ENCODE measurements around the gene CRIM1. TPM values are rescaled to one million over a fixed set of nuclear protein-coding genes. Genes with fewer than 3 reads are reported as not detected.

Gene CRIM1
- total RNA-seq, 1 experiment from 2014 or later = 24.1 TPM

DNA sequence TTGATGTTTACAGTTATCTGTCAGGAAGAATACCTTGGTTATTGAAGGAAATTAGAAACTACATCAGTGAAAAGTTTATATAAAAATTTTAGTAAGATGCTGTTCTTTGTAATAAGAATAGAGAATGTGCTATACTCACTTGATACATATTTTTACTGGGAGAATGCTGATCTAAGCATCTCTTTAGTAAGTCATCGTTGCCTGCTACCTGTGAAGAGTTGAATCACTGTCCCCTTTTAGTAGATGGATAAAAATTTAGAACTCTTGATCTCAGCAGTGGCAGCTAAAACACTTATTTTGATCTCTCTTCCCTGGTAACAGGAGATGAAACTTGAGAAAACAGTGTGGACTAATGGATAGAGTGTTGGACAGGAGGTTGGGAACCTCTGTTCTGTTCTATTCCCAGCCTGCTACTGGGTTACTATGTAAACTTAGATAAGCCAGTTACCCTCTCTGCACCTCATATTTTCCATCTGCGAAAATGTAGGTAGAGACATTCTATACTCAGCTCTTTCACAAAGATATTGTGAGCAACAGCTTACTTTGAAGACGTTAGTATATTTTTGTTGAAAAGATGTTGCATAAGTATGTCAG is 142.1 kb downstream of the CRIM1 start (continued):
- TF ChIP-seq ZBTB21 (CRISPR knock-in tag; IDR thresholded peaks at IDR 0.05; ENCODE audit: borderline replicate concordance) (no peak), MLX (CRISPR knock-in tag; IDR thresholded peaks at IDR 0.05) (no peak)

DNA sequence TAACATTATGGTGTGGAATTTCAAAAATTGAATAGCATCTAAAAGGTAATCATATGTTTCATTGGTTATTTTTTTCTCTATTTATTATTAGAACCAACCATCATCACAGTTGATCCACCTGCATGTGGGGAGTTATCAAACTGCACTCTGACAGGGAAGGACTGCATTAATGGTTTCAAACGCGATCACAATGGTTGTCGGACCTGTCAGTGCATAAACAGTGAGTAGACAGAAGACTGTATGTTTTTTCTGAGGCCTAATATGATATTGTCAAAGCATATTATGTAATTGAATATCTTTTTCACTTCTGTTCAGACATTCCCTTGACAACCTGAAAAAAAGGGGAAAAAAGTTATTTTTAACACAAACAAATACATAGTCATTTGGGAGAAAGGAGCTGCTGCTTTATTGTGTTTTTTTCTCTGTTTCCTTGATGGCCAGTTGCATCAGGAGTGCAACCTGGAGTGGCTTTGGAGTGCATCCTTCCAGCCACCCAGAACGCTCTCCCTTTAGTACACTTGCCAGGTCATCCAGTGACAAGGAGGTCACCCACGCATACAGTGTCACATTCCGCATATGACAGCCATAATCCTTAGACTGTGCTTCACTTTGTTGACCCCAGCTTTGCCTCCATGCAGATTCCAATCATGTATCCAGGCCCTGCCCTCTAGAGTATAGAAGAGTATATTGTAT is 143.7 kb downstream of the CRIM1 start:
- no peak overlapping the region for H3K4me3 Mint-ChIP-seq
- no peaks in the 10 kb centered on the region for H3K9me3 Mint-ChIP-seq
- CTCF ChIA-PET = no interaction called here

DNA sequence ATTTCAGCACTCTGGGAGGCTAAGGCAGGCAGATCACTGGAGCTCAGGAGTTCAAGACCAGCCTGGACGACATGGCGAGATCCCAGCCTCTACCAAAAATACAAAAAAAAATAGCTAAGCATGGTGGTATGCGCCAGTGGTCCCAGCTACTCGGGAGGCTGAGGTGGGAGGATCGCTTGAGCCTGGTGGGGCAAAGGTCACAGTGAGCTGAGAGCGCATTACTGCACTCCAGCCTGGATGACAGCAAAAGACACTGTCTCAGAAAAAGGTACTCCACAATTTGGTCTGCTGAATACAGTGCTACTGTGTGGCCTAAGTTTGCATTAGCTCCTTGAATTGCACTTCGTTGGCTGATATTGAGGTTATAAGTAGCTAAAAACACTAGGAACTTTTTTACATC is 144.5 kb downstream of the CRIM1 start:
- ATAC-seq (no peak), DNase-seq (ENCODE audit: low spot score) (no peak)
- no peaks in the 10 kb centered on the region for H3K9me3 Mint-ChIP-seq
- H3K4me1 Mint-ChIP-seq = no peaks in the 10 kb centered on the region
- peaks cover 22% of the 10 kb centered on the region for H3K36me3 Mint-ChIP-seq
- no peak overlapping the region for H3K4me3 Mint-ChIP-seq
- H3K27ac Mint-ChIP-seq = no peak overlapping the region
- ChIA-PET CTCF (interaction anchor here (1.1 kb wide), 1 partner anchor 148 kb away, joined by 6 read pairs; no protein-coding TSS in a partner anchor), POLR2A (interaction anchor here (0.6 kb wide), 1 partner anchor 109 kb away, joined by 3 read pairs; no protein-coding TSS in a partner anchor)
- H3K27me3 Mint-ChIP-seq (ENCODE audit: low read depth) = no peaks in the 10 kb centered on the region
- TF ChIP-seq, protein P1, sequence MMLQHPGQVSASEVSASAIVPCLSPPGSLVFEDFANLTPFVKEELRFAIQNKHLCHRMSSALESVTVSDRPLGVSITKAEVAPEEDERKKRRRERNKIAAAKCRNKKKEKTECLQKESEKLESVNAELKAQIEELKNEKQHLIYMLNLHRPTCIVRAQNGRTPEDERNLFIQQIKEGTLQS (CRISPR knock-in tag; conservative IDR thresholded peaks at IDR 0.05) = no peak
- no peak for TF ChIP-seq ZNF671 (CRISPR knock-in tag; IDR thresholded peaks at IDR 0.05)
- TF ChIP-seq, protein P2, sequence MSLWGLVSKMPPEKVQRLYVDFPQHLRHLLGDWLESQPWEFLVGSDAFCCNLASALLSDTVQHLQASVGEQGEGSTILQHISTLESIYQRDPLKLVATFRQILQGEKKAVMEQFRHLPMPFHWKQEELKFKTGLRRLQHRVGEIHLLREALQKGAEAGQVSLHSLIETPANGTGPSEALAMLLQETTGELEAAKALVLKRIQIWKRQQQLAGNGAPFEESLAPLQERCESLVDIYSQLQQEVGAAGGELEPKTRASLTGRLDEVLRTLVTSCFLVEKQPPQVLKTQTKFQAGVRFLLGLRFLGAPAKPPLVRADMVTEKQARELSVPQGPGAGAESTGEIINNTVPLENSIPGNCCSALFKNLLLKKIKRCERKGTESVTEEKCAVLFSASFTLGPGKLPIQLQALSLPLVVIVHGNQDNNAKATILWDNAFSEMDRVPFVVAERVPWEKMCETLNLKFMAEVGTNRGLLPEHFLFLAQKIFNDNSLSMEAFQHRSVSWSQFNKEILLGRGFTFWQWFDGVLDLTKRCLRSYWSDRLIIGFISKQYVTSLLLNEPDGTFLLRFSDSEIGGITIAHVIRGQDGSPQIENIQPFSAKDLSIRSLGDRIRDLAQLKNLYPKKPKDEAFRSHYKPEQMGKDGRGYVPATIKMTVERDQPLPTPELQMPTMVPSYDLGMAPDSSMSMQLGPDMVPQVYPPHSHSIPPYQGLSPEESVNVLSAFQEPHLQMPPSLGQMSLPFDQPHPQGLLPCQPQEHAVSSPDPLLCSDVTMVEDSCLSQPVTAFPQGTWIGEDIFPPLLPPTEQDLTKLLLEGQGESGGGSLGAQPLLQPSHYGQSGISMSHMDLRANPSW (CRISPR knock-in tag; conservative IDR thresholded peaks at IDR 0.05; ENCODE audit: low read depth) = no peak
- TF ChIP-seq AFF4 (CRISPR knock-in tag; IDR thresholded peaks at IDR 0.05; ENCODE audit: borderline replicate concordance) = no peak
- TF ChIP-seq, protein P3, sequence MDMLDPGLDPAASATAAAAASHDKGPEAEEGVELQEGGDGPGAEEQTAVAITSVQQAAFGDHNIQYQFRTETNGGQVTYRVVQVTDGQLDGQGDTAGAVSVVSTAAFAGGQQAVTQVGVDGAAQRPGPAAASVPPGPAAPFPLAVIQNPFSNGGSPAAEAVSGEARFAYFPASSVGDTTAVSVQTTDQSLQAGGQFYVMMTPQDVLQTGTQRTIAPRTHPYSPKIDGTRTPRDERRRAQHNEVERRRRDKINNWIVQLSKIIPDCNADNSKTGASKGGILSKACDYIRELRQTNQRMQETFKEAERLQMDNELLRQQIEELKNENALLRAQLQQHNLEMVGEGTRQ (CRISPR knock-in tag; IDR thresholded peaks at IDR 0.05) = no peak
- no peak for TF ChIP-seq ZNF317 (CRISPR knock-in tag; IDR thresholded peaks at IDR 0.05; ENCODE audit: borderline replicate concordance, low read depth)
- TF ChIP-seq MLX (CRISPR knock-in tag; IDR thresholded peaks at IDR 0.05) = no peak

More for the DNA sequence above, 143.7 kb downstream of the CRIM1 start:
- Mint-ChIP-seq H3K27me3 (ENCODE audit: low read depth) (no peaks in the 10 kb centered on the region), H3K36me3 (peaks cover 22% of the 10 kb centered on the region), H3K27ac (no peak overlapping the region), H3K4me1 (peaks cover 6% of the 10 kb centered on the region; the same call in 1 of the 2 replicates)
- no peak for TF ChIP-seq CTCF (IDR thresholded peaks at IDR 0.05)
- no peak for TF ChIP-seq ATF1 (CRISPR knock-in tag; IDR thresholded peaks at IDR 0.05)
- TF ChIP-seq FOXJ3 (CRISPR knock-in tag; IDR thresholded peaks at IDR 0.05; ENCODE audit: borderline replicate concordance) = no peak
- TF ChIP-seq CREB1 (CRISPR knock-in tag; IDR thresholded peaks at IDR 0.05) = no peak
- no peak for TF ChIP-seq FOXK1 (CRISPR knock-in tag; IDR thresholded peaks at IDR 0.05)
- no peak for TF ChIP-seq OVOL2 (CRISPR knock-in tag; IDR thresholded peaks at IDR 0.05; ENCODE audit: borderline replicate concordance)
- TF ChIP-seq KAT7 (CRISPR knock-in tag; IDR thresholded peaks at IDR 0.05; ENCODE audit: borderline replicate concordance) = no peak
- no peak for TF ChIP-seq ZNF138 (CRISPR knock-in tag; conservative IDR thresholded peaks at IDR 0.05)
- no peak for TF ChIP-seq SMAD3 (CRISPR knock-in tag; IDR thresholded peaks at IDR 0.05; ENCODE audit: borderline replicate concordance)
- ATAC-seq (no peak), DNase-seq (ENCODE audit: low spot score) (no peak)
- POLR2A ChIA-PET = interaction anchor here (0.6 kb wide), 1 partner anchor 110 kb away, joined by 3 read pairs; no protein-coding TSS in a partner anchor
